GM19372 (cell line): ENCODE results near the gene TWIST1.

ENCODE experiments used
- ATAC-seq: cut with Tn5 transposase; IDR thresholded peaks from one replicate; pipeline ENCODE4 v1.9.1; 2021; ENCODE audit warnings: mild to moderate bottlenecking, low read depth, moderate library complexity; ENCODE audit not compliant: unreplicated experiment

TWIST1 gene

GRCh38 chr7:19097165-19098055, 20.0 kb downstream of the TWIST1 start:
- ATAC-seq, result no peak

GRCh38 chr7:19095353-19095860, 22.0 kb downstream of the TWIST1 start:
- ATAC-seq, result no peak

DNA sequence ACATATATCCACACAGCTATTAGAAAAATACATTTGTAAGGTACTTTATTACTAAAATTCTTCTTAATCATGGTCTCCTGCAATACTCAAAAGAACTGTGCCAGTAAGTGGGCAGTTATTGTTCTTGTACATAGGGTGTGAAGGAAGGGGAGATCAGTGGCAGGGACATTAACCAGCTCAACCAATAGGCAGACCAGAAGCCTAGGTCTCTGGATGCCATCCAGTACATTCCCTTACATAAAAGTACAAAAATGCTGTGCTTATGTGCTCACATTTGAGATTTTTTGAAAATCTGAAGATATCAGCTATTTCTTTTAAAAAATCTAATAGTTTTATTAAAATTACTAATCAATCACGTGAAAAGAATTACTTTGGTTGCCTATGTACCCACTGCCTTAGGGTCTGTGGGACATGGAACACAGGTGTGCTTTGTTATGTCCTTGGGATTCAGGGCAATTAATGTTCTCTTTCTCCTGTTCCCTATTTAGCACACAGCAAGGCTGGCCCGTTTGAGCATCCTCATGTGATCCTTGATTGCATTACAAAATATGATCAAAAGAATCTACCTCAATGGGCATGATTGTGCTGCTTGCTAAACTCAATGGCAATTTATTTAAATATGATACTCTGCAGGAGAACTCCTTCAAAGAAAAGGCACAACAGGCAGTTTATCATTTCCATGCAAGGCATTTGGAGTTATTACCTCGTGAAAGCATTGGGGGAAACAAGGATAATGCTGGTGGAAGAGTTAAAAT, 22.7 kb downstream of the TWIST1 start:
- ATAC-seq, result no peak

DNA sequence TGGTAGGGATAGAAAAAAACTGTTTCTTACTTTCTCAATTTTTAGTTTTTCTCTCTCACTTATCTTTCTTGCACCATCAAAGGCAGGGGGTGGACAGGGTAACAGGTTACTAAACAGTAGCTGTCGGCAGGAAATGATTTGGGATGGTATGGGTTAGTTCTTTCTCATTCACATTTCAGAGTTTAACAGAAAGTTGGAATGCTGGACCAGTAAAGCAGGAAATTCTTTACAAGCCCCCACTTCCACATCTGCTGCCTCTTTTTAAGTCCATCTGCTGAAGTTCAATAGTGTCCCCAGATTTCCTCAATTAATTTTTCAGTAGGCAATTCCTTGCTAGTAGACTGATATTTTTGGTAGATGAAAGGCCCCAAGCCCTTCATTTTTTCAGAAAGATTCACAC, 23.3 kb downstream of the TWIST1 start:
- no peak for ATAC-seq

- no peak for ATAC-seq
Observed at GRCh38 chr7:19091550-19092200, 25.8 kb downstream of the TWIST1 start.

DNA sequence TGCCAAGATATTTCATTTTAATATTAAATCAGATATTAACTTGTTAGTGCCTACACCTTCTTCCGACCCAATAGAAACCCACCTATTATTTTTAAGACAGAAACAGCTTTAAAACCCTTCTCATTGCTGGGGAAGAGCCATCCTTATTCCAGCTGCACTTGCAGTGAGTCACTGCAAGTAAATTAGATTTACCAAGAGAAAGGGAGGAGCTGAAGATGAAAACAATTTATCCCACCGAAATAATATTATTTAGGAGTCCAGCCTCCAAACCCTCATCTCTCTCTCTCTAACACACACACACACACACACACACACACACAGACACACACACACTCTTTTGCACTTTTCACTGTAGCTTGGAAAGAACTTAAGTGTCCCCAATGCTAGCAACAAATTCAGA, 26.9 kb downstream of the TWIST1 start:
- ATAC-seq, result no peak

DNA sequence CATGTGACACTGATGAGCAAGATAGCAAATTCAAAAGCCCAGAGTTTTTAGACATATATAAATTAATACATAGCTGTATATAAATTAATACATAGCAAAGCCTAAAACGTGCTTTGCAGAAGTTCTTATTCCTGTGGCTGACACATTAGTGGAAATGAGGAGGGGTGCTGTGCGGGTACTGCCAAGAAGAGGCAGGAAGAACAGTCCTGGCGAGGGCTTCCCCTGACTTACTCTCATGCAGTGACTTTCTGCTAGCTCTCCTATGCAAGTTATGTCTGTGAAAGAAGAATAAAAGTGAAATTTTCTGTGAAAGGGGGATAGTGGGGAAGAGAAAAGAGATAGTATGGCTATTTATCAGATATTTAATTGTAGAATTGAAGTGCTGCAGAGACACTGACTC, 27.6 kb downstream of the TWIST1 start:
- ATAC-seq, result no peak

- no peak for ATAC-seq
Observed at GRCh38 chr7:19089378-19089777, 28.1 kb downstream of the TWIST1 start.

- no peak for ATAC-seq
Observed at GRCh38 chr7:19080093-19080492, 37.3 kb downstream of the TWIST1 start.

- no peak for ATAC-seq
Observed at GRCh38 chr7:19079066-19079465, 38.4 kb downstream of the TWIST1 start.

DNA sequence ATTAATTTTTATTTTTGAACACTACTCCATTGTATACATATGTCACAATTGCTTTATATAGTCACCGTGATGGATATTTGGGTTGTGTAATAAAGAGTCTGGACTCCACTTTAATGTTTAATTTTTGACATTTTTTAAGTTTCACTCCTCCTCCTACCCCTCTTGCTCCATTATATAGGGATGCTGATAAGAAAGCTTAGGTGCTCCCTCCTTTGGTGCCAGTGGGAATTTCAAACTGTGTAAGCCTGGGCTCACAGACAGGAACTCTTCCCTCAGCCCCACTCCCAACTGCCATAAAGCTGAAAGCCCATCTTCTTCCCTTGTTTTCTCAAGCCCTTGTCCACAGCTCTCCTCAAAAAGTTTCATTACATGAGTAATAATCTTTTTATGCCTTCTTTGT, 47.6 kb downstream of the TWIST1 start:
- no peak for ATAC-seq

DNA sequence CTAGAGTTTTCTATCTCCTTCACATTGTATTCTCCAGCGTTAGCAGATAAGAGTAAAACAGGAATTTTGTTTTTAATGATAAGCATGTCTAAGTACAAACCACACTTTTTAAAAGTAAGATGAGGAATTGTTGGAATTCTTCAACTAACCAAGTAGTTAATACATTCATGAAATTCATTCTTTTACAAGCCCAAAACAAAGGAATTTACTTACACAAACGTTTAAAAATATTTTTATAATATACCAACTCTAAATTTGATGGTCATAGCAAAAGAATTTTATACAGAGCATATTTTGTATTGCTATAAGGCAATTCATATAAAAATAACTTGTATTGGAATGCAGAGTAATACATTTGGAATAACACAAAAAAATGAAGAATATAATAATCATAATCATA, 51.3 kb downstream of the TWIST1 start:
- no peak for ATAC-seq
